Brain microvascular endothelial cell (primary cell): ENCODE measurements around the gene SCN3B.
"Not testable (repeated sequence)": the region's sequence is repeated elsewhere in the genome, so short reads cannot be mapped to it uniquely, and the experiment has no call there.

Experiments used
- DNase-seq: peaks from one replicate; pipeline ENCODE4 v3.0.0-alpha.2; 2020
- H3K27ac ChIP-seq: fragments of 250-450 bp; sonication (Bioruptor Pico); 2 replicates; pipeline ENCODE4 v1.5.1; 2020; ENCODE audit warnings: mild to moderate bottlenecking, moderate library complexity
- H3K27me3 ChIP-seq: fragments of 250-450 bp; sonication (Bioruptor Pico); replicated peaks from 2 replicates; pipeline ENCODE4 v1.5.1; 2020; ENCODE audit warnings: mild to moderate bottlenecking
- H3K36me3 ChIP-seq: fragments of 250-450 bp; sonication (Bioruptor Pico); replicated peaks from 2 replicates; pipeline ENCODE4 v1.5.1; 2020; ENCODE audit warnings: mild to moderate bottlenecking
- H3K4me3 ChIP-seq: 2 replicates; pipeline ENCODE4 v1.5.1; 2011; ENCODE audit warnings: low read depth, mild to moderate bottlenecking, control low read depth, low read length, moderate library complexity
- CTCF ChIP-seq: IDR thresholded peaks from 2 replicates; pipeline ENCODE4 v1.5.1; 2011; ENCODE audit warnings: low read depth, mild to moderate bottlenecking, moderate library complexity, low read length, control low read depth, inconsistent platforms; ENCODE audit errors: missing control alignments
- in situ Hi-C: cut with HindIII; loops from 2 replicates; pipeline ENCODE4 v1.10.0; 2017; ENCODE audit warnings: low sequenced_read_pairs, low pct_ligation_motif_present

SCN3B gene

DNA sequence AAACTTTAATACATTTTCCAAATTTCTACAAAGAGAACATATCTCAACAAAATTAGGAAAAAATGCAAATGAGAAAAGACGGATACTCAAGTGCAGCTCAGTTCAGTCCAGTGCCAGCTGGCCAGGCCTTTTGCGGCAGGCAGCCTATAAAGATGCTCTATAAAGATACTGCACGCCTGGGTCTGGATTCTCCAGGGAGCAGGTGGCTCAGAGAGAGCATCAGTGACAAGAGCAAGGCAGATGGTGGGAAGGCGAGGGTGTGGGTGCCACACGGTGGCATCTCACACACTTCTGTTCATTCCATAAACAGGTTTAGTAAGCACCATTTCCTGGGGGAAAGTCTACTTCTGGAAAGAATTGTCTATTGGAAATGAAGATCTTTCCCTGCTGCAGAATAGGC, 18.1 kb upstream of the SCN3B start:
- in situ Hi-C loops, result no loop called here
- Histone ChIP-seq H3K36me3 (no peaks in the 10 kb centered on the region), H3K27me3 (no peaks in the 10 kb centered on the region)

GRCh38 chr11:123671534-123671933, 17.1 kb upstream of the SCN3B start:
- no peak for DNase-seq
- no peak for TF ChIP-seq CTCF
- Histone ChIP-seq H3K4me3 (no peak overlapping the region), H3K27me3 (no peaks in the 10 kb centered on the region), H3K36me3 (no peaks in the 10 kb centered on the region), H3K27ac (no peak overlapping the region)
- in situ Hi-C loops, result no loop called here

More for the DNA sequence above, 18.1 kb upstream of the SCN3B start:
- no peak overlapping the region for H3K27ac ChIP-seq
- TF ChIP-seq CTCF, result no peak
- H3K4me3 ChIP-seq, result no peak overlapping the region
- no peak for DNase-seq

DNA sequence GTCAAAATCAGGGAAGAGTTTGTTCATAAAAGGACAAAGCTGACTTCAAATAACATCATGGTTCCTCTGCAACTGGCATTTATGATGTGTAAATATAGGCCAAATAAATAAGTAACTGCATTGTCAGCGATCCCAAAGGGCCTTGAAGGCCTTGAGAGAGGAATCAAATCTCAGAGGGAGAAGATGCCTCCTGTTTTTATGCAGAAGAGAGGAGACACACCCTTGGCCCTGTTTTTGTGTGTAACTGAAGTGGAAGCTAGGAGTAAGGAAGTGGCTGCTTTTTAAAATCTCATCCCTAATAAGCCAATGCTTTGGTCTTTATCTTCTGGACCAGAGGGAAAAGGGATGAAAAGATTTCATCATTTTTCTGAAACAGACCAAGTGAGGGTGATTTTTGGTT, 15.7 kb upstream of the SCN3B start:
- in situ Hi-C loops, result no loop called here
- H3K27me3 ChIP-seq, result no peaks in the 10 kb centered on the region
- H3K4me3 ChIP-seq, result no peak overlapping the region
- DNase-seq, result no peak
- TF ChIP-seq CTCF, result no peak
- no peaks in the 10 kb centered on the region for H3K36me3 ChIP-seq
- no peak overlapping the region for H3K27ac ChIP-seq

DNA sequence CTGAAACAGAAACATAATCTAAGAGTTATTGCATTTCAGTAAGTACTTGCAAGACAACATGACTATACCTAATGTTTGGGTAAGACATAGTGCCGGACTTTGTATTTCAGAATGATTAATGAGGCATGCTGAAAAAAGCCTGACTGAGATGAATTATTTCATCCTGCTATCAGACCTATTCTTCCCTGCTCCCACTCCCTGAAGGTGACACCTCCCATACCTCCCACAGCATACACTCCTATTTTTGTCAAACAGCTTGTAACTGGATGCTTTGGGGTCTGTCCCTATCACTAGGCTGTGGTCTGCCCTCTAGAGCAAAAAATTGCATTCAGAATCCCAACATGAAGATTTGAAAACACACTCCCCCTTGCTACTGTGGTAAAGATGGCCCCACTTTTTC, 10.9 kb upstream of the SCN3B start:
- Histone ChIP-seq H3K36me3 (no peaks in the 10 kb centered on the region), H3K27ac (no peak overlapping the region), H3K27me3 (no peaks in the 10 kb centered on the region), H3K4me3 (no peak overlapping the region)
- in situ Hi-C loops, result no loop called here
- no peak for DNase-seq
- TF ChIP-seq CTCF, result no peak

- H3K4me3 ChIP-seq, H3K36me3 ChIP-seq, H3K27me3 ChIP-seq, DNase-seq, H3K27ac ChIP-seq, in situ Hi-C loops: not testable (repeated sequence)
Observed at GRCh38 chr11:123659965-123660364, 5.5 kb upstream of the SCN3B start.

GRCh38 chr11:123659311-123659710, 4.9 kb upstream of the SCN3B start:
- no peak overlapping the region for H3K4me3 ChIP-seq
- no peaks in the 10 kb centered on the region for H3K36me3 ChIP-seq
- in situ Hi-C loops, result no loop called here
- TF ChIP-seq CTCF, result no peak
- H3K27ac ChIP-seq, result no peak overlapping the region
- H3K27me3 ChIP-seq, result no peaks in the 10 kb centered on the region
- no peak for DNase-seq
